HEK293T (cell line): ENCODE measurements around the gene PIK3CD.

Experiments used
- CTCF ChIA-PET: fragments of 350-600 bp; formaldehyde crosslinking; extraction: SDS; loops from one replicate; lab custom pipeline; 2021; ENCODE audit warnings: antibody characterized with exemption, inconsistent platforms; lab: Yijun Ruan, JAX
- POLR2A ChIA-PET: fragments of 350-600 bp; formaldehyde crosslinking; extraction: SDS; loops from one replicate; lab custom pipeline; 2020; ENCODE audit warnings: antibody characterized with exemption, inconsistent platforms; lab: Yijun Ruan, JAX
- DNase-seq: peaks from one replicate; pipeline ENCODE4 v3.0.0; 2012; ENCODE audit warnings: mixed read lengths; ENCODE audit errors: extremely low spot score
- ARNT ChIP-seq: fragments of 450-650 bp; IDR thresholded peaks from 2 replicates; pipeline ENCODE4 v1.6.1; 2017; ENCODE audit warnings: mild to moderate bottlenecking
- BHLHE40 ChIP-seq: fragments of 450-650 bp; IDR thresholded peaks from 2 replicates; pipeline ENCODE4 v1.6.1; 2016; ENCODE audit warnings: mild to moderate bottlenecking, moderate library complexity, borderline replicate concordance
- CTBP1 ChIP-seq: fragments of 450-650 bp; IDR thresholded peaks from 2 replicates; pipeline ENCODE4 v1.6.1; 2016; ENCODE audit warnings: borderline replicate concordance
- ELF4 ChIP-seq: fragments of 450-650 bp; IDR thresholded peaks from 2 replicates; pipeline ENCODE4 v1.6.1; 2017; ENCODE audit warnings: antibody characterized with exemption
- FOXA1 ChIP-seq: fragments of 450-650 bp; IDR thresholded peaks from 2 replicates; pipeline ENCODE4 v1.6.1; 2016; ENCODE audit warnings: mild to moderate bottlenecking
- FOXK2 ChIP-seq: fragments of 450-650 bp; IDR thresholded peaks from 2 replicates; pipeline ENCODE4 v1.6.1; 2016; ENCODE audit warnings: mild to moderate bottlenecking
- FOXM1 ChIP-seq: fragments of 450-650 bp; IDR thresholded peaks from 2 replicates; pipeline ENCODE4 v1.6.1; 2017; ENCODE audit warnings: mild to moderate bottlenecking, borderline replicate concordance
- HDGF ChIP-seq: fragments of 450-650 bp; IDR thresholded peaks from 2 replicates; pipeline ENCODE4 v1.6.1; 2017; ENCODE audit warnings: antibody characterized with exemption, borderline replicate concordance
- L3MBTL2 ChIP-seq: fragments of 450-650 bp; conservative IDR thresholded peaks from 2 replicates; pipeline ENCODE4 v1.6.1; 2016; ENCODE audit warnings: mild to moderate bottlenecking
- LEF1 ChIP-seq: fragments of 450-650 bp; IDR thresholded peaks from 2 replicates; pipeline ENCODE4 v1.6.1; 2017; ENCODE audit warnings: mild to moderate bottlenecking, borderline replicate concordance
- NFRKB ChIP-seq: fragments of 450-650 bp; IDR thresholded peaks from 2 replicates; pipeline ENCODE4 v1.6.1; 2016; ENCODE audit warnings: mild to moderate bottlenecking, moderate library complexity
- PKNOX1 ChIP-seq: fragments of 450-650 bp; IDR thresholded peaks from 2 replicates; pipeline ENCODE4 v1.6.1; 2016
- SP1 ChIP-seq: fragments of 450-650 bp; IDR thresholded peaks from 2 replicates; pipeline ENCODE4 v1.6.1; 2017
- SUZ12 ChIP-seq: fragments of 450-650 bp; IDR thresholded peaks from 2 replicates; pipeline ENCODE4 v1.6.1; 2016; ENCODE audit warnings: mild to moderate bottlenecking
- TARDBP ChIP-seq: fragments of 450-650 bp; IDR thresholded peaks from 2 replicates; pipeline ENCODE4 v1.6.1; 2016
- ZNF384 ChIP-seq: fragments of 450-650 bp; IDR thresholded peaks from 2 replicates; pipeline ENCODE4 v1.6.1; 2016

The PIK3CD gene

DNA sequence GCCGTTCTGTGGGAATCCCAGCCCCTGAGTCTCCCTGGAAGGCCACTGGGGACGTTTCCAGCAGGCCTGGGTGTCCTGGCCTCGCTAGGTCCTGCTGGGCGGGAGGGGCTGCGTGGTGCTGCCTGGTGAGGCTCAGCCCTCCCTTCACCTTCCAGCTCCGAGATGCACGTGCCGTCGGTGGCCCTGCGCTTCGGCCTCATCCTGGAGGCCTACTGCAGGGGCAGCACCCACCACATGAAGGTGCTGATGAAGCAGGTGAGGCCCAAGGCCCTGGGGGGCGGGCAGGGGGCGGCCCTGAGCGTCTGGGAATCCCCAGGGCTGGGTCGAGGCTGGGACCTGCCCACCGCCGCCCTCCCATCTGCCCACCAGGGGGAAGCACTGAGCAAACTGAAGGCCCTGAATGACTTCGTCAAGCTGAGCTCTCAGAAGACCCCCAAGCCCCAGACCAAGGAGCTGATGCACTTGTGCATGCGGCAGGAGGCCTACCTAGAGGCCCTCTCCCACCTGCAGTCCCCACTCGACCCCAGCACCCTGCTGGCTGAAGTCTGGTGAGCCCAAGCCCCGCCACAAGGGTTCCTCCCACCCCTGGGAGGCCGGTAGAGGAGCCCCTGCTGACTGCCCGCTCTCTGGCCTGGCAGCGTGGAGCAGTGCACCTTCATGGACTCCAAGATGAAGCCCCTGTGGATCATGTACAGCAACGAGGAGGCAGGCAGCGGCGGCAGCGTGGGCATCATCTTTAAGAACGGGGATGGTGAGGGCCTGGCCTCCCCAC lies 70.3 kb downstream of the PIK3CD start:
- TF ChIP-seq CTBP1, result no peak
- no peak for TF ChIP-seq SUZ12
- CTCF ChIA-PET, result interaction anchor here (0.6 to 1.5 kb wide), 11 partner anchors 9 to 1703 kb away, joined by 3 to 6 read pairs (median 4); no protein-coding TSS in a partner anchor
- peak; percentile 83 for DNase-seq
- POLR2A ChIA-PET, result no interaction called here

DNA sequence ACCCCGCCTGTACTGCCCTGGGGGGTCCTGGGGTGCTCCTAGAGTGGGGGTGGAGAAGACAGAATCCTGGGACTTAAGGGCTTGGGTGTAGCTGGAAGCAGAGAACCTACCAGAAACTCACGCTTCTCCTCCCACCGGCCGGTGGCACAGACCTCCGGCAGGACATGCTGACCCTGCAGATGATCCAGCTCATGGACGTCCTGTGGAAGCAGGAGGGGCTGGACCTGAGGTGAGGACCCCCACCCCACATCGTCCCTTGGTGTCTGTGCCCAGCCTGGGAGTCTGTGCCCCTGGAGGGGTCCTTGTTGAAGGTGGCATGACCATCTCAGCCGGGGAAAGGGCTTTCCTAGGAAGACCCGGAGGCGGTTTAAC lies 70.8 kb downstream of the PIK3CD start:
- TF ChIP-seq ZNF384 (no peak), CTBP1 (no peak), FOXM1 (no peak), LEF1 (no peak), HDGF (no peak), ARNT (no peak), TARDBP (no peak), L3MBTL2 (no peak), FOXK2 (no peak), BHLHE40 (no peak), ELF4 (no peak), SP1 (no peak), NFRKB (no peak)
- POLR2A ChIA-PET, result no interaction called here
- CTCF ChIA-PET, result interaction anchor here (0.6 to 1.5 kb wide), 6 partner anchors 9 to 484 kb away, joined by 3 to 6 read pairs (median 4); no protein-coding TSS in a partner anchor
- no peak for DNase-seq

DNA sequence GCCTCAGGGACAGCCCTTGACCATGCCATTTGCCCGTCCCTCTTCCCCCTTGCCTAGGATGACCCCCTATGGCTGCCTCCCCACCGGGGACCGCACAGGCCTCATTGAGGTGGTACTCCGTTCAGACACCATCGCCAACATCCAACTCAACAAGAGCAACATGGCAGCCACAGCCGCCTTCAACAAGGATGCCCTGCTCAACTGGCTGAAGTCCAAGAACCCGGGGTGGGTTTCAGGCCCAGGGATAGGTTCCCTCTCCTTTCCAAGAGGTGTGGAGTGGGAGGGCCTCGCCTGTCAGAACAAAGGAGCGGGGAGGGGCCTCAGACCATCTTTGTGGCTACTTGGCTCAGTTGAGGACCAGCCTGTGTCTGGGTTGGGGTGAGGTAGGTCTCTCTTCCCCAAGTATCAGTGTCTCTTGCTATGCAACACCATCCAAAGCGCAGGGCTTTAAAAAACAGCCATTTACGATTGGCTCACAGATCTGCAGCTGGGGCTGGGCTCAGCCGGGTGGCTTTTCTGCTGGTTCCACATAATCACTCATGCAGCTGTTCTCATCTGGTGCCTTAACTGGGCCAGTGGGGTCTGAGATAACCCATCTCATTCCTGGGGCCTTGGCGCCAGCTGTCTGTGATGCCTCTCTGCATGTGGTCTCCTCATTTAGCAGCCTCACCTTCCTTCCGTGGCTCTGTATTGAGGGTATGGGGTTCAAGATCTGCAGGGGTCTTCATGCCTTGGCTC lies 71.7 kb downstream of the PIK3CD start:
- ChIA-PET CTCF (no interaction called here), POLR2A (no interaction called here)
- TF ChIP-seq NFRKB, result no peak
- no peak for TF ChIP-seq FOXK2
- TF ChIP-seq FOXM1, result no peak
- TF ChIP-seq ZNF384, result no peak
- TF ChIP-seq ELF4, result no peak
- TF ChIP-seq BHLHE40, result no peak
- TF ChIP-seq FOXA1, result no peak
- TF ChIP-seq CTBP1, result no peak
- no peak for TF ChIP-seq HDGF
- TF ChIP-seq TARDBP, result no peak
- TF ChIP-seq PKNOX1, result no peak
- no peak for TF ChIP-seq LEF1
- no peak for DNase-seq

GRCh38 chr1:9723926-9724325 lies 72.4 kb downstream of the PIK3CD start:
- POLR2A ChIA-PET, result no interaction called here
- CTCF ChIA-PET, result no interaction called here
- DNase-seq, result no peak
- TF ChIP-seq SP1 (no peak), FOXK2 (no peak)

- ChIA-PET CTCF (interaction anchor here (0.6 kb wide), 1 partner anchor 58 kb away, joined by 5 read pairs; no protein-coding TSS in a partner anchor), POLR2A (no interaction called here)
- DNase-seq, result peak; percentile 80
- TF ChIP-seq SP1, result no peak
- TF ChIP-seq NFRKB, result no peak
- TF ChIP-seq FOXM1, result no peak
- no peak for TF ChIP-seq BHLHE40
- no peak for TF ChIP-seq FOXK2
- TF ChIP-seq PKNOX1, result no peak
- no peak for TF ChIP-seq SUZ12
- no peak for TF ChIP-seq TARDBP
- no peak for TF ChIP-seq ZNF384
These were observed 73.4 kb downstream of the PIK3CD start for GRCh38 chr1:9724706-9725476.

DNA sequence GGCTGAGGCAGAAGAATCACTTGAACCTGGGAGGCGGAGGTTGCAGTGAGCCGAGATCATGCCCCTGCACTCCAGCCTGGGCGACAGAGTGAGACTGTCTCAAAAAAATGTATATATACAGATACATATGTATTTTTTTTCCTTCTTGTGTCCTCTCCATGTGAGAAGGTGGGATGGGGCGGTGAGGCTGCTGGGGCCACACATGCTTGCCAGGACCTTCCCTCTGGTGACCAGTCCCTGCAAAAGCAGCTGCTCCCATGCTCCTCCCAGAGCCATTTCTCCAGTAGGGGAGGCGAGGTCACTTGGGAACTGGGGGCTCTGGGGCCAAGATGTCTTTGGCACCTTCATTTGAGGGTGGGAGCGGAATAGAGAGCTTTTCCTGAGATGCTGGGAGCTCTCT lies 74.9 kb downstream of the PIK3CD start:
- ChIA-PET CTCF (interaction anchor here (0.6 kb wide), 1 partner anchor 158 kb away, joined by 3 read pairs; no protein-coding TSS in a partner anchor), POLR2A (no interaction called here)
- TF ChIP-seq FOXA1, result no peak
- TF ChIP-seq FOXK2, result no peak
- TF ChIP-seq ZNF384, result no peak
- no peak for TF ChIP-seq SUZ12
- TF ChIP-seq LEF1, result no peak
- DNase-seq, result no peak
